ENCODE results near the gene C3. TPM values are rescaled to one million over a fixed set of nuclear protein-coding genes. Genes with fewer than 3 reads are reported as not detected.
A peak's percentile ranks its signal among the peaks of the same experiment; 100 is the strongest.

The C3 gene
- polyA plus RNA-seq, 1 donor (not counting 4 experiments of a cell fraction or from before 2014, with no cell fraction given) = 10.7 TPM

- Histone ChIP-seq H3K9me3 (ENCODE audit: control insufficient read depth, low read depth, low read length) (no peaks in the 10 kb centered on the region), H3K4me3 (ENCODE audit: control insufficient read depth in 2 of 3, extremely low read depth in 1 of 3, insufficient read depth in 2 of 3, low read depth in 1 of 3, low read length in 3 of 3) (no peak overlapping the region), H3K36me3 (ENCODE audit: control insufficient read depth in 2 of 2, extremely low read depth in 1 of 2, insufficient read depth in 2 of 2, low read length in 2 of 2) (no peaks in the 10 kb centered on the region), H3K9me1 (ENCODE audit: control insufficient read depth, extremely low read depth, insufficient read depth, low read length) (no peaks in the 10 kb centered on the region), H2AFZ (ENCODE audit: control insufficient read depth, low read length) (no peak overlapping the region), H3K9ac (ENCODE audit: control insufficient read depth, extremely low read depth, insufficient read depth, low read length) (no peak overlapping the region), H3K4me2 (ENCODE audit: control insufficient read depth, extremely low read depth, insufficient read depth, low read depth, low read length) (peak overlapping the region; percentile 30), H3K27me3 (ENCODE audit: control insufficient read depth, extremely low read depth, insufficient read depth, low read length) (no peaks in the 10 kb centered on the region), H3K4me1 (ENCODE audit: control insufficient read depth, extremely low read depth, insufficient read depth, low read length) (peaks cover 14% of the 10 kb centered on the region), H4K20me1 (ENCODE audit: control insufficient read depth, extremely low read depth, insufficient read depth, low read length) (no peaks in the 10 kb centered on the region), H3K79me2 (ENCODE audit: control insufficient read depth, insufficient read depth, low read length) (no peaks in the 10 kb centered on the region), H3K27ac (ENCODE audit: control insufficient read depth, insufficient read depth, low read length) (no peak overlapping the region)
- FAIRE-seq (no peak), DNase-seq (ENCODE audit: low read depth, low spot score) (no peak)
- TF ChIP-seq, protein P1, sequence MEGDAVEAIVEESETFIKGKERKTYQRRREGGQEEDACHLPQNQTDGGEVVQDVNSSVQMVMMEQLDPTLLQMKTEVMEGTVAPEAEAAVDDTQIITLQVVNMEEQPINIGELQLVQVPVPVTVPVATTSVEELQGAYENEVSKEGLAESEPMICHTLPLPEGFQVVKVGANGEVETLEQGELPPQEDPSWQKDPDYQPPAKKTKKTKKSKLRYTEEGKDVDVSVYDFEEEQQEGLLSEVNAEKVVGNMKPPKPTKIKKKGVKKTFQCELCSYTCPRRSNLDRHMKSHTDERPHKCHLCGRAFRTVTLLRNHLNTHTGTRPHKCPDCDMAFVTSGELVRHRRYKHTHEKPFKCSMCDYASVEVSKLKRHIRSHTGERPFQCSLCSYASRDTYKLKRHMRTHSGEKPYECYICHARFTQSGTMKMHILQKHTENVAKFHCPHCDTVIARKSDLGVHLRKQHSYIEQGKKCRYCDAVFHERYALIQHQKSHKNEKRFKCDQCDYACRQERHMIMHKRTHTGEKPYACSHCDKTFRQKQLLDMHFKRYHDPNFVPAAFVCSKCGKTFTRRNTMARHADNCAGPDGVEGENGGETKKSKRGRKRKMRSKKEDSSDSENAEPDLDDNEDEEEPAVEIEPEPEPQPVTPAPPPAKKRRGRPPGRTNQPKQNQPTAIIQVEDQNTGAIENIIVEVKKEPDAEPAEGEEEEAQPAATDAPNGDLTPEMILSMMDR (optimal IDR thresholded peaks at IDR 0.05 in 1 of 3, IDR thresholded peaks at IDR 0.05 in 1 of 3, conservative IDR thresholded peaks at IDR 0.05 in 1 of 3; ENCODE audit: extremely low read depth in 1 of 3, insufficient read depth in 2 of 3, low read length in 3 of 3) = no peak
- TF ChIP-seq EZH2 (IDR thresholded peaks at IDR 0.05; ENCODE audit: low read length) = no peak
- dilution Hi-C loops (cut with MboI; ENCODE audit: extremely low pct_ligation_motif_present, low sequenced_read_pairs) = no loop called here
Observed at GRCh38 chr19:6721138-6721474, 656 bp upstream of the C3 start.

- Histone ChIP-seq H3K36me3 (ENCODE audit: control insufficient read depth in 2 of 2, extremely low read depth in 1 of 2, insufficient read depth in 2 of 2, low read length in 2 of 2) (no peaks in the 10 kb centered on the region), H3K27me3 (ENCODE audit: control insufficient read depth, extremely low read depth, insufficient read depth, low read length) (no peaks in the 10 kb centered on the region), H2AFZ (ENCODE audit: control insufficient read depth, low read length) (no peak overlapping the region), H3K4me2 (ENCODE audit: control insufficient read depth, extremely low read depth, insufficient read depth, low read depth, low read length) (no peak overlapping the region), H3K4me3 (ENCODE audit: control insufficient read depth in 2 of 3, extremely low read depth in 1 of 3, insufficient read depth in 2 of 3, low read depth in 1 of 3, low read length in 3 of 3) (no peak overlapping the region), H3K79me2 (ENCODE audit: control insufficient read depth, insufficient read depth, low read length) (no peaks in the 10 kb centered on the region), H3K9me3 (ENCODE audit: control insufficient read depth, low read depth, low read length) (no peaks in the 10 kb centered on the region), H3K27ac (ENCODE audit: control insufficient read depth, insufficient read depth, low read length) (no peak overlapping the region), H3K9ac (ENCODE audit: control insufficient read depth, extremely low read depth, insufficient read depth, low read length) (peak overlapping the region; percentile 41), H4K20me1 (ENCODE audit: control insufficient read depth, extremely low read depth, insufficient read depth, low read length) (no peaks in the 10 kb centered on the region), H3K9me1 (ENCODE audit: control insufficient read depth, extremely low read depth, insufficient read depth, low read length) (no peaks in the 10 kb centered on the region), H3K4me1 (ENCODE audit: control insufficient read depth, extremely low read depth, insufficient read depth, low read length) (peaks cover 14% of the 10 kb centered on the region)
- TF ChIP-seq EZH2 (IDR thresholded peaks at IDR 0.05; ENCODE audit: low read length) = no peak
- TF ChIP-seq, protein P1 (optimal IDR thresholded peaks at IDR 0.05 in 1 of 3, IDR thresholded peaks at IDR 0.05 in 1 of 3, conservative IDR thresholded peaks at IDR 0.05 in 1 of 3; ENCODE audit: extremely low read depth in 1 of 3, insufficient read depth in 2 of 3, low read length in 3 of 3) = no peak
- dilution Hi-C loops (cut with MboI; ENCODE audit: extremely low pct_ligation_motif_present, low sequenced_read_pairs) = no loop called here
- DNase-seq (ENCODE audit: low read depth, low spot score) = no peak
- no peak for FAIRE-seq
Observed at GRCh38 chr19:6719992-6720368, 470 bp downstream of the C3 start.

Measured in keratinocyte (primary cell).